GM18505 (cell line): ENCODE measurements around the gene HEG1.
A peak's percentile ranks its signal among the peaks of the same experiment; 100 is the strongest.

ENCODE experiments used
- ATAC-seq: cut with Tn5 transposase; IDR thresholded peaks from one replicate; pipeline ENCODE4 v1.9.1; 2021; ENCODE audit not compliant: unreplicated experiment
- POLR2A ChIP-seq: IDR thresholded peaks from 4 replicates; pipeline ENCODE4 v1.6.1; 2011; ENCODE audit warnings: borderline replicate concordance; ENCODE audit not compliant: insufficient read depth, insufficient read length; ENCODE audit errors: extremely low read depth

The HEG1 gene

DNA sequence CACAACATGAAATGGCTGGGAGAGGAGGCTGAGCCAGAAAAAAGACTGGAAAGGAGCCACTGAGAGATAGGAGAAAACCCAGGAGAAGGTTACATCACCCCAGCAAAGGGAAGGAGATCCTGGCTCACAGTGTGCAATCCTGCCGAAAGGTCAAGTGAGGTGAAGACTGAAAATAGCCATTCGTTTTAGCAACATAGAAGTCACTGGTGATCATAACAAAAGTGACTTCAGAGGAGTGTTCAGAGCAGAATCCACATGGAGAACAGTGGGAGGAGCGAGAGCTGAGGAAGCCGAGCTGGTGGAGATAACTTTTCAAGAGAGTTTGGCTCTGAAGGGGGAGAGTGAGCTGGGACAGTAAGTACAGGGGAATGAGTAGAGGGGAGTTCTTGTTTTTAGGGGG is 5.4 kb upstream of the HEG1 start:
- TF ChIP-seq POLR2A: no peak
- no peak for ATAC-seq

DNA sequence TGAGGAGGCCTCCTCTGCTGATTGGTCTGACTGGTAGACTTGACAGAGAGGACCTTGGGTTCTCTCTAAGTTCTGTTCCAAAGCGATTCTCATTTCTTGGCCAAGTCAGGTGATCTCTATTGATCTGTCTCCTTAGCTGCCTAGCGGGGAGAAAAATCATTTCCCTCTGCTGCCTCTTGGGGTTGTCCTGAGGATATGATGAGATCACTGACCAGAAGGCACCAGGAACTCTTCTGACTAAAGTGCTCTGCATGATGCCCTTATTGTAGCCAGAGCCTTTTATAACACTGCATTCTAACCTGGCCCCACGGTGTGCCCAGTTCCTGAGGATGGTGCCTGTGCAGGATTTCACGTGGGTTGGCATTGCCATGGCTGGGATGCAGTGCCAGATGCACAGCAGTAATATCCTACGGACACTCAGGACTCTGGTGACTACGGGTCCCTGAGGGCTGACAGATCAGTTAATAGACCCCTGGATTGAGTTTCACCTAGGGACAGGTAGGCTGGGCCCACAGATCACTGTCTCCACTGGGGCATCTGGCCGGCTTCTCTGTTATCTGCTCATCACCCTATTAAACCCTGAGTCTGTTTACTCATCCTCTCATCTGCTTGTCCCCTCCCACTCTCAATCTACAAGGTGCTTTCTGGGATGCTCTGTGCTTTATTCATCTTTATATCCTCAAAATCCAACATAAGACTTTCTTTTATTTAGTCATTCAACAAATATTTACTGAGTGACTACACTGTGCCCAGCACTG is 3.9 kb upstream of the HEG1 start:
- no peak for TF ChIP-seq POLR2A
- ATAC-seq: no peak

DNA sequence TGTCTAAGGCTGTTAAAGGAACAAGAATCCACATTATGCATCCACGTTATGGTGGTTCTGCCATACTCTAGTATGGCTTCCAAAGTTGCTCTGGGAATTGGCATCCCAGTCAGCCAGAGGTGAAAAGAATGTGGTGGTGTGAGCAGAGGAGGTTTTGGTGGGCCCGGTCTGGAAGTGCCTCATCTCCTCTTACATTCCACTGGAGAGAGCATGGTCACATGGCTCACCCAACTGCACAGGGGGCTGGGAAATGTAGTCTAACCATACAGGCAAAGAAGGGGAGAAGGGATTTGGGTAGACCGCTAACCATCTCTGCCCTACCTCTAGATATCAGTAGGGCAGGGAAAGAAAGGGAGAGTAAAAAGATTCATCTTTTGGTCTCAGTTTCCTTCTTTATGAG is 3.2 kb upstream of the HEG1 start:
- TF ChIP-seq POLR2A: no peak
- no peak for ATAC-seq

DNA sequence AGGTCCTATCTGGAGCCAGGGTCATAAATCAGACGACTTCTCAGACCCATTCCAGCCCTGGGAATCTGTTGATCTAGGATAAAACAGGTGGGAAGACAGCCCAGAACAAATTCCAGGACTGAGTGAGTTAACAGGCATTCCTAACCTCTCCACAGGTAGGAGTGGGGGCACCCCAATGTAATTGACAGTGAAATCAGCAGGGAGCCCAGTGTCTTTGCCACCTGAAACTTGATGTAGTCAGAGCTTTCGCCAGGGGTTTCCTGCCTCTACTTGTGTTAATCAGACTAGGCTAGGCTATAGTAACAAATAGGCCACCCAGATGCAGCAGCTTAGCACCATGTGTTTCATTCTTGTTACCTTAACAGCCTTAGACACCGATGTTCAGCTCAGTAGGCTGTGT is 2.7 kb upstream of the HEG1 start:
- no peak for TF ChIP-seq POLR2A
- ATAC-seq: no peak

DNA sequence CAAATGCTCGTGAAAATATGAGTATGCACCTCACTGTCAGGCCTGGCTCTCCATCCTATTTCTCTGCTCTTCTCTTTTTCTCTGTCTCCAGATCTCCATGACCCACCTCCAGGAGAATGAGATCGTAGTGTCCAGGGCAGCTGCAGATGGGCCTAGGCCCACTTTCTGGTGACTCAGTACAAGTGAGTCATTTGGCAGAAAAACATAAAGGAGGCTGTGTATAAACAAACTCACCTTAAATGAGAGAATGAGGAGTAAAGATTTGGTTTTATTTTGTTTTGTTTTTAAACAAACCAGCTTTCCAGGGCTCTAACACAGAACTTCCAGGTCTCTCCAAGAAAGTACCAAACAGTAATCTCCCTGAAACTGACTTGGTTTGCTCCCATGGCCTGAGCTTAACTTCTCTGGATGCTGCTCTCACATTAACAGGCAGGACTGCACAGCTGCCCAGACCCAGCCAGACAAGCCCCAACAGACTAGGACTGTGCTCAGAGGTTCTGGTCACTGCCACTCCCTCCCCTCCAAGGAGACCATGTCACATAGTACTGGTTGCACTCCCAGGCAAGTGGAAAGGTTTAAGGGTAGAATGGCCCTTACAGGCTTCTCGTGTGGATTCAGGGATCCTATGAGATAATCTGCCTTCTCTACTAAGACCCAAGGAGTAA is 1.5 kb upstream of the HEG1 start:
- ATAC-seq: no peak
- TF ChIP-seq POLR2A: no peak

DNA sequence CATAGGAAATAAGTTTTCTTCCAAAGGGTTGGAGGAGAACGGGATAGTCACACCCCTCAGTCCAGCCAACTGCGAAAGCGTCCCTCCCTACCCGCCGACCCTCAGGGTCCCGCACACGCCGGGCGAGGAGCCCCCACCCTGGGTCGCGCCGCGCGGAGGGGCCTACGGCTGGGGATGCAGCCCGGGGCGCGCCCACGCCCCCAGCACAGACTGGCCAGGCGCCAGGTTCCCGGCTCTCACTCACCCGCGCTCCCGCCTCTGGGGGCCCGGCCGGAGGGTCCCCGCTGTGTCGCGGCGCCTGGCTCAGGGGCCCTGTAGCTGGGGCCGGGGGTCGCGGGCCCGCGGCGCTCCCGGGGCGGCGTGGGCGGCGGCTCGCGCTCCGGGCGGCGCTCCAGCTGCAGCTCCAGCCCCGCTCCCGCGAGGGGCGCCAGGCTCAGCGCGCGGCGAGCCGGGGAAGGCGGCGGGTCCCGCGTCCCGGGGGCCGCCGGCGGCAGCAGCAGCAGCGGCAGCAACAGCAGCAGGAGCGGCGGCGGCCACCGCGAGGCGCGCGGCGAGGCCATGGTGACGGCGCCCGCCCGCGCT is 375 bp downstream of the HEG1 start:
- TF ChIP-seq POLR2A: no peak
- peak; percentile 38 for ATAC-seq

DNA sequence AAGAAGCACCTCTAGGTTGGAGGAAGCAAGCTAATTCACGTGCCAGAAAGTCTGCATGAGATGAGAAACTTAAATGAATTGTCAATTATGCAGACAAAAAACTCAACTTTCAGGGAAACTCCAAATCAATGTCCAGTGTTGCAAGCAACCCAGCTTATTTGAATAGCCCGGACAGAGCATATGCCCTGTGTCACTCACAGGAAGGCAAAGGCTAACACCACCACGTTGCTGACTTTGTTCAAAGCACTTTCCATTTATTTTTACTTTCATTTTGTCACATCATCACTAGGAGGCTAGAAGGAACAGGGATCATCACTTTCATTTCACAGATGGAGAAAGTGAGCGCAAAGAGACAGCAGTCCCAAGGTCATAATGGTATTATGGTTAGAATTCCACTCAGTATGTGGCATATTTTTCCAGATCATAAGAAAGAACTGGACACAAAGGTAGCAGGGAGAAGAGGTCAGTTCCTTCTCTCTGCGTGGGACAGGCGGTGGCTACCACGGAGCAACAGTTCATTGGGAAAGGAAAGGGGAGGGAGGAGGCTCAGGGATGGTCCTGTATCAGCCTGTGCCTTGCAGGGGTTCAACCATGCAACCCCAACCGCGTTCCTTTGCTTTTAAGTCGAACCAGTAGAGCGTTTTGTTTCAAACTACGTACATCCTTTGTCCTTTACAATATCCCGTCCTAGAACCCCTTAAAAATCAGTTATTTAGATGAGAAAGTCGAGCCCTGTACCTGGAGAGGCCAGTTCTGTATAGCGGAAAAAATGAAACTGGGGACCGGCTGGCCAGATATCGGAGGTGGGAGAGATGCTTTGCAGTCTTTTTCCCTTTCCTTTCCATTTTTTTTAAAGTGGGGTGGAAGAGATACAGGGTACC is 1.1 kb downstream of the HEG1 start:
- TF ChIP-seq POLR2A: peak; percentile 42
- ATAC-seq: no peak

DNA sequence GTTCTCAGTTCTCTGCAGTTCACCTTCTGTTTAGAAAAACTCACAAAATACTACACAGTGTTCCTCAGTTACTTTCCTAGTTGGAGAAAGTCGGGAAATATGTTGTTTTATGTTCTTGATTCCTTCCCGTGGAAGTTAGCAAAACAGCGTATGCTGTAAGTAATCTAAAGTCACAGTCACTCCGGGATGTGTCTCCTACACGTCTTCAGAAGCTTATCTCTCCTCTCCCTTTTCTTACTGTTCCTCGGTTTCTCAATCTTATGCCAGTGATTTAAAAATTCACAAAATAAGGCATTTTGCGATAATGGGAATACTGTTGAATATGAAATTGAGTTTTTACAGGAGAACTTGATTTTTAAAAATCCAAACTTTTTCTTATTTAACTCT is 1.7 kb downstream of the HEG1 start:
- no peak for TF ChIP-seq POLR2A

DNA sequence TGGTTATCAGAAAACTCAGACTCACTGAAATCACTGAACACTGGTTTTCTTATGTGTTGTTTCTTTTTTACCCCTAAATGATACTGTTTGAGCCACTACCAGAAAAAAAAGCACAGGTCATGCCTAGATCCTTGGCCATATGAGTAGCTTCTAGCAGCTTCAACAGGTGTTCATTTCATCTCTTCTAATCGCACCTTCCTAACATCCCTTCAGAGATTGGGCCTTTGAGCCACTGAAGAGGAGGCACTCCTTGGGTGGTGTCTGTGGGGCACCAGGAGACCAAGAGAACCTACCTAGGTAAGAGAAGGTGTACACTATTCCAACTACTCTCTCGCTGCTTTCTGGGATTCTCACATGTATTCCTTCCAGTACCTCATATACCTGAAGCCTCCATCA is 2.5 kb downstream of the HEG1 start:
- no peak for TF ChIP-seq POLR2A
- ATAC-seq: no peak

More for the DNA sequence above, 1.7 kb downstream of the HEG1 start:
- ATAC-seq: no peak

DNA sequence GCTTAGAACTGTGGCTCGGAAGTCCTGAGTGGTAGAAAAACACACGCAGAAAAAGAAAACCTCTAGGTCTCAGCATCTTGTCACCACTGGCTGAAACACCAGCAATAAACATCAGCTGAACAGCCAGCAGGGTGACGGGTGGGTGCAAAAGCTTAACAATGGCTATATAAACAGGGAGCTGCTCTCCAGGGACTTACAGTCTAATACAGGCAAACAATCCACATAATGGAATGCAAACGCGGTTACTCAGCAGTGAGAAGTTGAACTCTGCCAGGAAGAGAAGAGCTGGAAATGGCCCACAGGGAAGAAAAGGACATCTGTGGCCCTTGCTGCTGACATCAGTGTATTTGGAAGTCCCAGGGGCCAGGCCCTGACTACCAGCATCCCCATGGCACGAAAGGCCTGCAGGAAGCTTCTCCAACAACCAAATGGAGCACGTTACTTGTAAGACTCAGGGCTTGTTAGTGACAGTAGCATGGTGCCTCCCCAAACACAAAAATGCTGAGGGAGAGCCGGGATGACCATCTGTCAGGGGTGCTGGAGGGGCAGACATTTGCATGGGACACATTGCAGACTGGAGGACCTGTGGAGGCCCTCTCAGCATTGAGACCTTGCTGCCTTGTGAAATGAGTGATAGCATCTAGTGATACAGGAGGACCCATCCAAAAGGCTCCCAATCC is 3.0 kb downstream of the HEG1 start:
- no peak for ATAC-seq
- no peak for TF ChIP-seq POLR2A

DNA sequence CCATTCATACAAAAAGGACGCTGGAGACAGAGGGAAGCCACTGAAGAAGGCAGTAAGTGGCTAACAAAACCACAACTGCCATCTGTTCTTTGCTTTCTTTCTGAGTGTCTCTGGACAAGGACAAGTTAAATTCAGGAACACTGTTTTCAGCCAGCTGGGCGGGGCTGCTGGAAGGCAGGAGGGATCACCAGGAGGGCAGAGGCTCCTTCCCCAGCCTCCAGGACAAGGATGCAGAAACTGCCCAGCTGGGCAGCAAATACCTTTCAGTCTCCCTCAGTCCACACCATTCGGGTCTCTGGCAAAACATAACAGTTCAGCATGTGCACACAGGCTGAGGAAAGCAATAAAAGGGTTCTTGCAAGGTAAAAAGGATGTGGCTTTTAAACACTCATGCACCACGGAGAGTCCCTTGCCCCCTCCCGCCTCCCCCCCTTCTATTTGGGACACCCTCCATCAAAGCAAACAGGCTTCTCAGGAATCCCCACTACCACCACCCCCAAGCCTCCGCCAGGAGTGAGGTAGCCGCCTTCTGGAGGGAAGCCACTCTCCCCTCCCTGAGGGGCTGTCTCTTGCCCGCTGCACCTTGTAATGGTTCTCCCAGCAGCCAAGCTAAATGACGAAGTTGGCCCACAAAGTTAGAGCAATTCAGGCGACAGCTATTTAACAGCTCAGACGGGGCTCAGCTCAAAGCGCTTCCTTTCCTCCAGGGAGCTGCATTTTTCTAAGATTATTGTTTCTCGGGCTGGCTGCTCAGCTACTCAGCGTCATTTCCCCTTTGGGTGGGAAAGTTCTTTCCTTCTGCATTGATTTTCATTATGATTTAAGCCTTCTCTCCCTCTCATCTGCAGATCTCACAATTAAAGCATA is 3.8 kb downstream of the HEG1 start:
- ATAC-seq: no peak
- TF ChIP-seq POLR2A: no peak

DNA sequence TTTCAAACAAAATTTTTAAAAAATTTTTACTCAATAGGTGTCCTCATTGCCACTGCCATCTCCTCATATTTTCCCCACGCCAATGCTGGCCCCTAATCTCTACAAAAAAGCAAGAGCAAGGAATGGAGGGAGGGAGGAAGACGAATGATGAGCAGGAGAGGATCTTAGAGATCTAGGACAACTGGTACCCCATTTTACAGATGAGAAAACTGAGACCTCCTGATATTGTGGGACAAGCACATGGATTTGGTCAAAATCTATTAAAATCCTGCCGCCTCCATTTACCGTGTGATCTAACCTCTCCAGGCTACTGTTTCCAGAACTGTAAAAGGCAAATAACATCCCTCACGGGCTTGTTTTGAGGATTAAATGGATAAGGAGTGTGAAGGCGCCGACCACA is 4.6 kb downstream of the HEG1 start:
- TF ChIP-seq POLR2A: no peak
- no peak for ATAC-seq
